ENCODE results near the gene ATP6V1D.
"Not testable (repeated sequence)": the region's sequence is repeated elsewhere in the genome, so short reads cannot be mapped to it uniquely, and the experiment has no call there.

The ATP6V1D gene

DNA sequence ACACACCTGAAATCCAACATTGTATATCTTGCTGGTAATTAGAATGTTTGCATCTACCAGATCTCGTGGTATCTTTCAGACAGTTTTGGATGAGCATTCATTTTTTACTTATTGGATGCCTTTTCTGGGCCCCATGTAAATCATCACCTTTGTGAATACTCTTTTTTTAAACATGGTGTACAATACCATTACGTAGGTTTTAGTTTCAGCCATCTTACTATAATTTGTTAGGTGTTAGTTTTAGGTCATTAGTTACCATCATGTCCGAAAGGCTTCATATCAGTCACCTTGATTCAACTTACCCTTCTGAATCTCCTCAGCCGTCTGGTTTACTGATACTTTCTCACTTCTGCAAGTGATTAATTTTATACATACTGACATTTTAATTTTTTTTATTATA is 5.9 kb upstream of the ATP6V1D start:
- DNase-seq, result no peak

DNA sequence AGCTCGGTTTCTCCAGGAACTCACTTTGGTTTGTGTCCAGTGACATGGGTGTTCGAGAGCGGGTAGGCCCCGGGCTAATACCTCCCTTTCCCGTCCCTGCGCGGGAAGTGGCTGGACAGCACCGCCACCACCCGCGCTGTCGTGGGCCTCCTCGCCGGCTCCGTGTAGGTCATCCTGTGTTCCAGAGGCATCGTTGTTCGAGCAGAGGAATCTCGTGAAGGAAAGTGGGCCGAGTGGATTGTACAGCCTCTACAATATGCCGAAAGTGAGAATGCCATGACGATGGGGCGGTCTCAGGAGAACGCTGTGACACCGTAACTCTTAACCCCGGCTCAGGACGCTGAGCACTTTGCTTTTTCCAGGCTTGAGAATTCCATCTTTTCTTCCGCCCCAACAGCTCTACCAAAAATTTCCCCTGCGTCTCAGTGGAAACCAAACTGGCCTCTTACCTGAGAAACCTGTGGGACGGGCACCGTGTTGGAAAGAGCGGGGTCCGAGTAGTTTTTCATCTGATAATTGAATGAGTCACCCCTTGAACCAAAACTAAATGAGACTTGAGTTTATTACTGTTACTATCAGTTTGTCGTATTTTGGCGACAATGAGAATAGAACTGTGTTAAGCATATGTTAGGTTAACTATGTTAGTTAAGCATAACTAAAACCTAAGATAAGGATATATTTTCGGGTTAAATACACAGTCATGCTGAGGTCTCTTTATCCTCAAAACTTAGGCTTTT is 1.0 kb upstream of the ATP6V1D start:
- DNase-seq, result no peak

DNA sequence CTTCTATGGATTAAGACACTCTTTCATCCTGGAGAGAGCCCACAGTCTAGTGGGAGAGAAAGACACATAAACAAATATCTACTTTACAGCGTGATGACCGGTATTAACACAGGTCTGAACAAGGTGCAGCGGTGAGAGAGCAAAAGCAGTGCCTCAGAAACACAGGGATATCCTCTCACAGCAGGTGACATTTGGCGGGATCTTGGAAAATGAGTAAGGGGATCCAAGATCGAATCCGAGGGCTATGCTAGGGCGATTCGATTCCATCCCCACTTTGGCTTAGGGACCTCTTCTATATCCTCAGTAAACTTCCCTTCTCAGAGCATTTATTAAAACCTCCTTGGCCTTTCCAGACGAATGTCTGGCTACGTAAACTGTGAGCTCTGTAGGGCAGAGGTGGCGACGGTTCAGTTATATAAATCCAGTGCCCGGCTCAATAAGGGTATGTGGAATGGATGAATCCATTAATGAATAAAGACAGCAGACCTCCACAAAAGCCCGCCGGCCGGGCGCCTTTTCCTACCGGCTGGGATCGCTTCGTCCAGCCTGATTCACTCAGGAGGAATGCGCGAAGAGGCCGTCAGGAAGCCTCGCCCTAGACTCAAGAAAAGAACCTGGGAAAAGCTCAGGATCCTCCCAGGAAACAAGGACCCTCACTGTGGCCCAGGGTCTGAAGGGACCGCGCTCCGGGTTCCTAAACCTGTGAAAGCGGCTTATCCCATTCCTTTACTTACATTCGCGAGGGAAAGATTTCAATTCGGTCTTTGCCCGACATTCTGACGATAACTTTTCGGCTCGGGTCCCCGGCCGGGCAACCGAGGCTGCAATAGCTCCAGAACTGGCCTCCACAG is 455 bp downstream of the ATP6V1D start:
- DNase-seq, result no peak

DNA sequence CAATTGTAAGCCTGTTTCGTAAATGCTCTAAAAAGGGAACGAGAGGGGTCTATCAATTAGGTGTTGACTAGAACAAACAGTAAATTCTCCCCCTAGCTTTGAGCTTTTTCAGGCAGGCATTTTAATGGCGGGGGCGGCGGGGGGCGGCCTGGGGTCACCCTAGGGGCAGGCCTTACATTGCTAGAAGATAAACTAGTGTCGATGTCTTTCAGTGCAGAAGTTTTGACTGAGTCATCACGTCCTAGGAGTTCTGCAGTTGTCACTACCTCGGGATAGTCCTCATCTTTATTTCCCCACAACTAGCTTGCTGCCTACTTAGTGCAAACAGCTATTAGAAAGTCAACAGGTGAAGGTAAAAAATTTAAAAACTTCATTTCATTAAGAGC is 1.6 kb downstream of the ATP6V1D start:
- no peak for DNase-seq

DNA sequence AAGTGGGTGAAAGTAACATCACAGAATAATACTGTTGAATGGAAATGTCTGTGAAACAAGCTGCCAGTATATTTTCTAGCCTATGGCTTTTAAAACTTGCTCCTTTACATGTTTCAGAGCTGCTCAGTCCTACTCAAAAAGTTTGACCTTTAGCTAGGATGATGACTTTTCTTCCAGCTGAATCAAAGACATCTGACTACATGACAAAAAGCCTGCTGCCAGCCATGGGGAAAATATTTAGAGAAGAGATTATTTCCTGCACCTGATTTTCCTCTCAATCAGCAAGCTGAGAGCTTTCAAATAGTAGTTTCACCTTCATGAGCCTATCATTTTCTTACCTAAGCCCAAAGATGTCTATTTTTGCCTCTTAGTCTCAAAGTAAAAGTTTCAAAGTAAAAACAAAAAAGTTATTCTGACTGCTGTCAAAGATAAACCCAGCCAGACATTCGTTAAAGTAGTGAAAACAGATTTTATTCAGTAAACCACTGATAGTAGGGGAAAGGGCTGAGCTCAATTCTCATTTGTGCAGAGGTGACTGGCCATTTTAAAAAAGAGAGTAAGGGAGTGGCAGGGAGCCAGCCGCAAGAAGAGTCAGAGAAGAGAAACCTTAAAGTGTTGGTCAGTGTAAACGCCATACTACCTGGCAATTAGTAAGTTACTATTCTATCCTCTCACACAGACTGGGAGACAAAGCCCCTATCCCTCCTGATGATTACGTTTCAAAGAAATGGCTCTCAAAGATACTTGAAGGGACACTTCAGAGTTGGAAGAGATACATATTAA is 2.2 kb downstream of the ATP6V1D start:
- DNase-seq, result no peak

DNA sequence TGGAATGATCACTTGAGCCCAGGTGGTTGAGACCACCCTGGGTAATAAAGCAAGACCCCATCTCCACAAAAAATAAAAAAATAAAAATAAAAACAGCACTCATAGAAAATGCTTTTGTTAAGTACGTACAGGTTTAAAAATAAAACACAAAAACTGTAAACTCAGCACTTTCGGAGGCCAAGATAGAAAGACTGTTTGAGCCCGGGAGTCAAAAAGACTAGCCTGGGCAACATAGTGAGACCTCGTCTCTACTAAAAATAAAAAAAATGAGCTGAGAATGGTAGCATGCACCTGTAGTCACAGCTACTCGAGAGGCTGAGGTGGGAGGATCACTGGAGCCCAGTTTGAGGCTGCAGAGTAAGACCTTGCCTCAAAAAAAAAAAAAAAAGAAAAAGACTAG is 7.5 kb downstream of the ATP6V1D start:
- no peak for DNase-seq

DNA sequence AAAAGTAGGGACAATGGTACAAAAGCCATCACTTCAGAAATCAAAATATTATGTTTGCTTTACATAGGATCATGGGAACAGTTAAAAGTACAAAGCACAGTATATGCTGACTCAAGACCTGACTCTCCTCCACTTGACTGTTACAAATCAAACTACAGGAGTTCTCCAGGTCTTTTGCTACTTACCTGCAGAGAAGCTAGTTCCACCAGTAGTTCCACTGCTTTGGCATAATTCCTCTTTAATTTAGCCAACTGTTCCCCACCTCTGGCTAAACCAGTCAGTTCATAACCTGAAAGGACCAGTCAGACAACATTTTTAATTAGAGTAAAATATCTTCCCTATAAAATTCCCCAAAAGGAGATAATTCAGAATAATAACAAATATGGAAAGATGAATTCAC is 14.0 kb downstream of the ATP6V1D start:
- no peak for DNase-seq

DNA sequence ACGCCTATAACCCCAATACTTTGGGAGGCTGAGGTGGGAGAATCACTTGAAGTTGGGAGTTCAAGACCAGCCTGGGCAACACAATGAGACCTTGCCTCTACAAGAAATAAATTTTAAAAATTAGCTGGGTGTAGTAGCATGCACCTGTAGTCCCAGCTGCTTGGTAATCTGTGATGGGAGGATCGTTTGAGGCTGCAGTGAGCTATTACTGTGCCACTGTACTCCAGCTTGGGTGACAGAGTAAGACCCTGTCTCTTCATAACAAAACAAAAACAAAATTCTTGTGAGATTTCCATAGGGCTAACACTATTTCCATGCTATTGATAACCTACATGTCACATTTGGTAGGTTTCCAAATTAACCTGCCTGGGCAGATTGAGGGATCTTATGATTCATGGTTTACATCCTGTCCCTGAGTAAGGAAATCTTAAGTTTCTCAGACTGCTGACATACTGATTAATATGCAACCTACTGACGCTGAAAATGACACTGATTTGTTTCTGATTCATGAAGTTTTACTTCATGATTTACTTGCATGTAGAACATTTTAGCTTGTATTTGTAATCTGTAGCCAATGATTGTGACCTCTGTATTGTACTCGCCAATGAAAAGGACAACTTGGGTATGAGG is 15.9 kb downstream of the ATP6V1D start:
- DNase-seq, result no peak

DNA sequence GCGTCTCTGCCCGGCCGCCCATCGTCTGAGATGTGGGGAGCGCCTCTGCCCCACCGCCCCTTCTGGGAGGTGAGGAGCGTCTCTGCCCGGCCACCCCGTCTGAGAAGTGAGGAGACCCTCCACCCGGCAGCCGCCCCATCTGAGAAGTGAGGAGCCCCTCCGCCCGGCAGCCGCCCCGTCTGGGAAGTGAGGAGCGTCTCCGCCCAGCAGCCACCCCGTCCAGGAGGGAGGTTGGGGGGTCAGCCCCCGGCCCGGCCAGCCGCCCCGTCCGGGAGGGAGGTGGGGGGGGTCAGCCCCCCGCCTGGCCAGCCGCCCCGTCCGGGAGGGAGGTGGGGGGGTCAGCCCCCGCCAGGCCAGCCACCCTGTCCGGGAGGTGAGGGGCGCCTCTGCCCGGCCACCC is 18.4 kb downstream of the ATP6V1D start:
- not testable (repeated sequence) for DNase-seq

DNA sequence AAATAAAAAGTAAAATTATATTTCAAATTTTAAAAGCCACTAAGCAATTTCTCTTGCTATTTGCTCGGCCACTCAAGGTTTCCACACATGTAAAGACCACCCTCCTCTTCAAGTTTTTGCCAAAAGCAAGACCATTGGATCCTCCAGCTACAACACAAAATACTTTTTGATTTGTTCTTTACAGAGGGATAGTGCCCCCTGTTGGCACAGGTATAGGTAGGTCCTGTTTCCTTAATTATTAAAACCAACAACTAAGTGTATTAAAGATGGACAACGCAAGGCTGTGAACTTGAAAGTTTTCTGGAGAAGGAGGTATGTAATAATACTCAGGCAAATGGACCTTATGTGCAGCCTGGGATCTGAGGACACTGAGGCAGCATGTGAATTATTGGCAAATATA is 23.8 kb downstream of the ATP6V1D start:
- DNase-seq, result peak; percentile 17

DNA sequence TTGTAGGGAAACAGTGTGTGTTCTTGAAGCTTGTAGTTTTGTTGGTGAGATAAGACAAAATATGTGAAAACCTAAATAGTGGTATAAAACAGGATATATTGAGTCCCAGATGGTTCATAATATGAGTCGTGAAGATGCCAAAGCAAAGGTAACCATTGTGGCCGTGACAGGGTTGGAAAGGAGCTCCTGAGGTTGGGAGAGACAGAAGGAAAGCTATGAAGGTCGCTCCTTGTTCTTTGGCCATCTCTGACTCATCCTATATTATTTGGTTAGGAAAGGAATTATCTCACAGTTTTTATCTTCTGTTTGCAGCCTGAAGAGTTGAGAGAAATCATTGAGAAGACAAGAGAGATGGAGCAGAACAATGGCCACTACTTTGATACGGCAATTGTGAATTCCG is 27.1 kb downstream of the ATP6V1D start:
- no peak for DNase-seq

DNA sequence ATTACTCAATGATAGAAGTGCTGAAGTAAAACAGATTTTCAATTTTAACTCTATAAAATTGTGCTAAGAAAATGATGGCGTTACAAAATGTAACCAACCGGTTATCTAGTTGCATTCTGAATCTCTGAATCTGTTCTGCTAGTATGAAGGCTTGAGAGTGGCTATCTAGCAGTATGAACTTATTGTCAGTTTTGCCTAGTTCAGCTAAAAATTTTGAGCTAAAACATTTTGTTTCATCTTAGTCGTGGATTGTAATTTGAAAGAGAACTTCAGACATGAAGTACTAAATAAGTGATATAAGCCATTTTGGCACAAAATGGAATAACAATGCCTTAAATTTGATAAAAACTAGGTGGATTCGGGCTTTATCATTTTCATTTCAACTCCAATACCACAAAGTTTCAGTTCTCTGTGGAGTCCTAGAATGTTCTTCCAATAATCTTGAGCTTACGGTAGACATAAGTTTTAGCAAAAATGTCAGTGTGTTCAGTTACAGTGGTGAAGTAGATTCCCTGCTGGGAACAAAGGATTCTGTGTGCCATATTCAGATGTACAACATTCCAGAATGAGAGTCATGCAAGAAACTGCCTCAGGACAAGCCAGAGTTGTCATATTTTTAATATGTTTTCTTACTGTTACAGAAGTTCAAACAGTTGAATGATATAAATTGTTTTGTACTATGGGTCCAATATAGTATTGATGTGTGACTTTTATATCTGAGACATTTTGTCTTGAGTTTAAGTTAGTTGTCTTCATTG is 28.1 kb downstream of the ATP6V1D start:
- no peak for DNase-seq

DNA sequence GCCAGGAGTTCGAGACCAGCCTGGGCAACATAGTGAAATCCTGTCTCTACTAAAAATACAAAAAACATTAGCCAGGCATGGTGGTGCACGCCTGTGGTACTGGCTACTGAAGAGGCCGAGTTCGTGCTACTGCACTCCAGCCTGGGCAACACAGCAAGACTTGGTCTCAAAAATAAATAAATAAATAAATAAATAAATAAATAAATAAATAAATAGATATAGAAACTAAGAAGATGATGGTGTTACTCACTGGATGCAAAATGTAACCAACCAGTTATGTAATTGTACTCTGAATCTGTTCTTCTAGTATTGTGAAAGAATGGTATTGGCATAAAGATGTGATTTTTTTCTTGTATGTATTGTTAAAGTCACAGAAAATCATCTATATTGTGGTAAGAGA is 29.9 kb downstream of the ATP6V1D start:
- DNase-seq, result not testable (repeated sequence)

DNA sequence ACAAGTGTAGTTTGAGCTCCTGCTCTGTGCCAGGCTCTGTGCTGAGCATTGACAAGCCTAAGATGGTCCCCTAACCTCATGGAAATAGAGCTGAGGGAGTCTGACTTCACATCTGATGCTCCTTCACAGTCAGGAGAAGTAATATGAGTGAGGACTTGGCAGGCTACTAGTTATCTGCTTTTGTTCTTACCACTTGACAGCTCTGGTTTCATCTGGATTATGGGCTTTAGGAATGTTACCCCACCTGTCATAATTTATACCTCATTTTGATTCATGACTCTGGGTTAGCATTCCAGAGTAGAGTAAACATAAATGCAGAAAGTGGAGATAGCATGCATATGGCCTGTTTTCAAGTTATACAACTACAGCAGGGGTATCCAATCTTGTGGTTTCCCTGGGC is 40.5 kb downstream of the ATP6V1D start:
- DNase-seq, result no peak

DNA sequence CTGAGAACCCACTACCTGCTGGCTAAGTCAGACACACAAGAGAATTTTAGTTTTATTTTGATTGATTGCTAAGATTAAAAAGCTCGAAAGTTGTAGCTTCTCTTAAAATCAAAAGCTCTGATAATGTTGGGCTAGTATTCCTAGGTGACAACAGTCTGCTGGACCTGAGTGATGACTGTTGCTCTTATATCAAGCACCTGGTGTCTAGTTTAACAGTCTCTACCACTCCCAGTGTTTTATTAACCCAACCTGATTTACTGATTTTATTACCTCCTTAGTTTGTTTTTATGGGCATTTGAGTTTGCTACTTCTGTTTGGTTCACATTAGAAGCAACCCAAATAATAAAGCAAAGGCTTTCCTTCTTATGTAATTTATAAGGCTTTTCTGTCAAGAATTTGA is 41.8 kb downstream of the ATP6V1D start:
- DNase-seq, result no peak

DNA sequence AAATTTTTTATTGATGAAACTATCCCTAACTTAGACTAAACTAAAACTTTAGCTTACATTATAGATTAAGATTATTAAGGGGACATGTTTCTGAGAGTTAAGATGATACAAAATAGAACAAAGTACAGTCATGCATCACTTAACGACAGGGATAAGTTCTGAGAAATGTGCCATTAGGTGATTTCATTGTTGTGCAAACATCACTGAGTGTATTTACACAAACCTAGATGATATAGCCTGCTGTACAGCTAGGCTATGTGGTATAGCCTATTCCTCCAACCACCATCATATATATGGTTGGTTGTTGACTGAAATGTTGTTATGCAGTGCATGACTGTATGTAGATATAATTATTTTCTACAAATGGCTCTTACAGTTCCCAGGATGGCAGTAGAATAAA is 46.5 kb downstream of the ATP6V1D start:
- no peak for DNase-seq

DNA sequence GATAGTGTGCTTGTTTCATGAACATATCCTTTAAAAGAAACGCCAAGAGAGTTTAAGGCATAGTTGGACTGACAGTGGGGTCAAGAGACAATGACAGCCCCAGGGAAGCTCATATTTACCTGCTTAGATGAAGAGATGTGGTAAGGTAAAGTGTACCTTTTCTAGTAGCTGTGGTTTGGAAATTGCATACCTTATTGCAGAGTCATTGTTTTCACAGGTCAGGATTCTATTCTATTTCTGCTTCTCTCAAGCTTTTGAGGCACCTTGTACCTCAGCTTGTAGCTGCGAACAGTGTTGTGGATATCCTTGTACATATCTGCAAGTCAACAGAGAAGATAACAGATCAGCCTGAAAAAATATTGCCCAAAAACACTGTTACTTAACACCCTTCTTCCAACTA is 47.7 kb downstream of the ATP6V1D start:
- no peak for DNase-seq

Data from CD4-positive, alpha-beta T cell treated with Interleukin-6 for 4 hours (primary cell).